ENCODE results near the gene WDR93.
A peak's percentile ranks its signal among the peaks of the same experiment; 100 is the strongest.

Gene WDR93

GRCh38 chr15:89662893-89663626 lies 27.6 kb upstream of the WDR93 start:
- no peak for DNase-seq

DNA sequence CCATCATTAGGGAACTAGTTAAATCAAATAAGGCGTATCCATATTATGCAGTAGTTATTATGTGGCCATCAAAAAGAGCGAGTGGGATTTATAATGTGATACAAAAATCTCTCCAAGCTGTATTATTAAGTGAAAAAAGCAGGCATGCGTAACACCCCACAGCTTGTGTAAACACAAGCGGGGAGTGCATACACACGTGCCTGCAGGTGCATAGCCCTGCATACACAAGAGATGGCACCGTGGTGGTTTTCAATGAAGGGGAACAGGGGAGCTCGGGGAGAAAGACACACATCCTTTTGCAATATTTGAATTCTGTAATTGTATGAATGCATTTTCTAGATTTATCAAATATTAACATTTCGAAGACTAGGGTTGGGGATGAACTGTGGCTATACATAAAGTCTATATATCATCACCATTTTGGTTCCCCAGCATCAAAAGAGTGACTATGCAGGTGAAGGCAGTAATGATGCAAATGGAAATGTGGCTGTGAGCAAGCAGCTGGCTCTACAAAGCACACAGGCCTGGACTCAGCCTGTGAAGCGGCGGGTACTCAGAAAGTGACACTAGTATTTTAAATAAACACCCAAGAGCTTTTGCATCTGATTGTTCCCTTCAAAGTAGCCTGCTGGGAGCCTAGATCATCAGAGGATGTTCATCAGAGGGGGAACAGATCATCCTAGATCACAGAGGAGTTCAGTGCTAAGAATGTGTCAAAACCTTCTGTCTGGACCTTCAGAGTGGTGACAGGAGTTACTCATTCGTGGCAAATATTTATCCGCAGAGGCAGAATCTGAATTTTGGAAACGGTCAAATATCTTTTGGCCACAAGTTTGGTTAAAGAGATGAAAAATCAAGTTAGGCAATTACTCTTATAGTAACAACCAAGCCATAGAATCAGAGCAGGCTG lies 25.9 kb upstream of the WDR93 start:
- DNase-seq = no peak

GRCh38 chr15:89665449-89666181 lies 25.0 kb upstream of the WDR93 start:
- peak in 8 of 56 donors; percentile 13 to 30 (median 21) for DNase-seq

DNA sequence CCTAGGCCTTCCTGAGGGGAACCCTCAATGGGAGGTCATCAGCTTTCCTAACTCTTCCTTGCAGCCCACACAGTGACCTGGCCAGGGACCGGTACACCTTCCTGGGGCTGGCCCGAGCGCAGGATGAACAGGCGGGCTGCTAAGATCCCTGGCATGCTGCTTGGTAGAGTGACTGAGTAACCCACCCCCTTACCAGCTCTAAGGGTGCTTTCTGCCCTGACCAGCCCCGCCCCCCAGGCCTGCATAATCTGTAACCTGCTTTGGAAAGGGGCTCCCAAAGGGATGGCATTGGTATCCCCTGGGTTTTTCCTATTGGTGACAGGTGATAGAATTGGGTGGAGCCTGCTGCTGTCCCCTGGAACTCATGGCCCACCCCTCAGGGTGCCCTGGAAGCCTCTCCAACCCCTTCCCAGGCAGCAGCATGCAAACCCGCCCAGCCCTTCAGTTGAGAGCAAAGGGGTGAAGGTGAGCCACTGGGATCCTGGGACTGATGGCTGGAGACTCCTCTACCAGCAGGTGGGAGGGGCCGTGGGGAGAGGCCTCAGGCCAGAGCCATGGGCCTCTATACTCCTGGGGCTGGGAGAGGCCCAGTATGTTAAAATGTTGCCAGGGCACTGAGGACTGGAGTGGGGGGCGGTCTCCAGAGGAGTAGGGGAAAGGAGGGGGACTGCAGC lies 24.3 kb upstream of the WDR93 start:
- DNase-seq = no peak

- DNase-seq = no peak
Measured at GRCh38 chr15:89666858-89667705, 23.5 kb upstream of the WDR93 start.

DNA sequence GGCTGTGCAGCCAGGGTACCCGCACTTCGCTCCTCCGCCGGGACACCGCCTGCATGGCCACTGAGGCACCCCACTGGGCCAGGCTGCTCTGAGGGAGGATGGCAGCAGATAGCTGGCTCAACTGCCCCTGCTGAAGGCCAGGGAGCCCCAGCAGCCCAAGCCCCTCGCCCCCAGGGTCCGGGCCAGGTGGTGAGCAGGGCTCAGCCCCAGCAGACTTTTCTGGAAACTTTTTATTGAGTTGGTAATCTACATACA lies 23.0 kb upstream of the WDR93 start:
- no peak for DNase-seq

- DNase-seq = no peak
Measured at GRCh38 chr15:89668171-89668570, 22.4 kb upstream of the WDR93 start.

- DNase-seq = no peak
Measured at GRCh38 chr15:89669309-89669865, 21.2 kb upstream of the WDR93 start.

- no peak for DNase-seq
Measured at GRCh38 chr15:89669941-89670340, 20.7 kb upstream of the WDR93 start.

GRCh38 chr15:89670971-89671560 lies 19.5 kb upstream of the WDR93 start:
- DNase-seq = no peak

GRCh38 chr15:89671687-89672086 lies 18.9 kb upstream of the WDR93 start:
- DNase-seq = no peak

DNA sequence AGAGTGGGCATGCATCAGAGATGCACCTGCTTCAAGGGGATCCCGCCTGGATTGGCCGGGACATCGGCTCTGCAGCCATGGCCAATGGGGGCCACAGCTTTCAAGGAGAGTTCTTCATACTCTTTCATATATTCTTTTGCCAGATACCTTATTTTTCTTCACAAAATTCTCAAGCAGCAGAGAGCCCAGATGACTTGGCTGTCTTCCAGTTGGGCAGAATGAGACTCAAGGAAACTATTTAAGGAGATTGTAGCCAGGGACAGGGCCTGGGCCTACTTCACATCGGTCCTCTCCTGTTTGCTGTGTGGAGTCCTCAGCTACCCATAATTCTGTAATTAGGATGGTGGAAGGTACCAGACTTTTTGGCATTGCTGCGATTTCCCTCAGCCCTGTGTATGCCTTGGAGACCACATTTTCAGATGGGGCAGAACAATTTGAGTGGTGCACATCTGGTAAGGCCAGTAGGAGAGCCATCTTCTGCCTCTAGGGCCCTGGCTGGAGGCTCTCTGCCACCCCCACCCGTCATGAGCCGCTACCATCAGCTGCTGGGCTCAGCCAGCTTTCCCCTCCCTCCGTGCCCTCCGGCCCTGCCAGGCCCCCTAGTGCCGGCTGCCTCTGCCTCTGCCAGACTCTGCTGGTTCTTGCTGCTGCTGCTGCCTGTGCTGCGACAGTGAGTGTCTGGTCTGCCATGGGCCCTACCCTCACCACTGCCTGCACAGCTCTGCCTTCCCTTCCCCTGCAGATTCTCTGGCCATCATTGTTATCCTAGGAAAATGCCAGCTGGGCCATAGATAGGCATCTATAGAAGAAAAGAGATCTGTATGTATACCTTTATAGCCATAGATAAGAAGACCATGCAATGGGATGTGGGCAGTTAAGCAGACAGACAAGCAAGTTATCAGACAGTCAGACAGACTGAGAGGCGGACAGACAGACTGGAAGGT lies 18.1 kb upstream of the WDR93 start:
- peak in 13 of 56 donors; percentile 10 to 39 (median 18) for DNase-seq

- no peak for DNase-seq
Measured at GRCh38 chr15:89673165-89673512, 17.5 kb upstream of the WDR93 start.

DNA sequence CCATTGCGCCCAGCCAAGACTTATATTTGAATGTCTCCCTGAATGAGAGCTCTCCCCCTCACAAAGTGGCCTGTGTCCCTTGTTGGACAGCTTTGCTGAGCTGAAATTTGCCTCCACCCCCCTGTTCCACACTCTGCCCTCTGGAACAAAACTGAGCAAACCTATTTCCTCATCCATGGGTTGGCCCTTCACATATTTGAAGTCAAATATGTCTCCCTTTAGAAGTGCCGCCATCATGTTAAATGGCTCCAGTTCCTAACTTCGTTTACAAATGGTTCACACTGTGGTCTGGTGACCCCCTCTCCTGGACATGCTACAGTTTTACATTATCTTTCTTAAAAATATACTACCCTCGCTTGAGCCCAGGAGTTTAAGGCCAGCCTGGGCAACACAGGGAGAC lies 16.1 kb upstream of the WDR93 start:
- no peak for DNase-seq

DNA sequence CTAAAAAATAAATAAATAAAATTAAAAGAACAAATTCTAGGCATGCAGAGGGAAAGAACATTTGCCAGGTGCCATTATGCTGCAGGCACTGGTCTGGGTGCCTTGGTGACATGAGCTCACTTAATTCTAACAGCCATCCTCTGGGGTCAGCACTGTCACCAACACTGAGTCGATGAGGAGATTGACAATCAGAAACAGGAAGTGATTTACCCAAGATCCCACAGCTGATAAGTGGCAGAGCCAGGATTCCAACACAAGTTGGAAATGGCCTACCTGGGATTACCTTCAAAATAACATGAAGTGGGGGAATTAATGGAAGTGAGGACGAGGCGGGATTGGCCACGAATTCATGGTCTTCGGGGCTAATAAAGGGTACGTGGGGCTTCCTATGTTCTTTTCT lies 15.0 kb upstream of the WDR93 start:
- no peak for DNase-seq

DNA sequence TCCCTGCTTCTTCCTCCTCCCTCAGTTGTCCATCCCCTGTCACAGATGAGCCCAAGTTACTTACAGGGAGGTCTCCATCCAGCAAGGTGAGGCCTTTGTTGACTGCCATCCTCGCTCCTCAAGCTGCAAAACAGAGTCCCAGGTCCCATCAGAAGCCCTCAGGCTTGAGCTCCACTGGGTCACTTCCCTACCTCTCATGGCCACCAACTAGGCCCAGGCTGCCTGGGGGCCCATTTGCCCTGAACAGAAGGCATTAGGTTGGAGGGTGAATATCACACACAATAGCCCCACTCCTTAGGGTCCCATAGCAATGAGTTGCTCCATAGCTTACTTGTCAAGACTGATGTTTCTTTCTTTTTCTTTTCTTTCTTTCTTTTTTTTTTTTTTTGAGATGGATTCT lies 13.2 kb upstream of the WDR93 start:
- no peak for DNase-seq

- DNase-seq = peak in 1 of 56 donors; percentile 20
Measured at GRCh38 chr15:89679212-89679611, 11.4 kb upstream of the WDR93 start, which contains the start of gene PLIN1. Gene PLIN1, minus strand, starts transcription at chr15:89679367. Its CDS starts 1,878 bp downstream, at chr15:89677489.

- peak in 13 of 56 donors; percentile 21 to 64 (median 41) for DNase-seq
Measured at GRCh38 chr15:89680282-89680873, 10.2 kb upstream of the WDR93 start.

All from amygdala (tissue), 56 donors.